BLaER1 treated with 17β-estradiol and CSF1 and Interleukin-3, amounts not matched to agents 10 nM and 100 nM (cell line): ENCODE data around the gene MED13.
"Not testable (repeated sequence)": the region's sequence is repeated elsewhere in the genome, so short reads cannot be mapped to it uniquely, and the experiment has no call there.

ENCODE experiments used
- H3K27ac ChIP-seq, 11 experiments: shearing (Covaris generic); formaldehyde crosslinking; 2 replicates each; pipeline ENCODE4 v1.8.1; 2022
- H3K27me3 ChIP-seq, 11 experiments: shearing (Covaris generic); formaldehyde crosslinking; 2 replicates each; pipeline ENCODE4 v1.8.1; 2022
- H3K36me3 ChIP-seq, 11 experiments: shearing (Covaris generic); formaldehyde crosslinking; 2 replicates each; pipeline ENCODE4 v1.8.1; 2022
- H3K4me1 ChIP-seq, 10 experiments: shearing (Covaris generic); formaldehyde crosslinking; 2 replicates each; pipeline ENCODE4 v1.8.1; 2022
- H3K4me2 ChIP-seq, 11 experiments: shearing (Covaris generic); formaldehyde crosslinking; 2 replicates each; pipeline ENCODE4 v1.8.1; 2022
- H3K4me3 ChIP-seq, 10 experiments: shearing (Covaris generic); formaldehyde crosslinking; 2 replicates each; pipeline ENCODE4 v1.8.1; 2022
- H3K9ac ChIP-seq, 11 experiments: shearing (Covaris generic); formaldehyde crosslinking; 2 replicates each; pipeline ENCODE4 v1.8.1; 2022
- H3K9me3 ChIP-seq, 11 experiments: shearing (Covaris generic); formaldehyde crosslinking; replicated peaks in 1 of 11; 2 replicates each; pipeline ENCODE4 v1.8.1; 2022
- H4K20me1 ChIP-seq, 11 experiments: shearing (Covaris generic); formaldehyde crosslinking; 2 replicates each; pipeline ENCODE4 v1.8.1; 2022
- Cebpa-rat ChIP-seq, 11 experiments: shearing (Covaris generic); IDR thresholded peaks; 2 replicates each; pipeline ENCODE4 v1.8.1; 2022

MED13 gene

GRCh38 chr17:62032480-62032879 is 32.6 kb downstream of the MED13 start:
- H3K9me3 ChIP-seq = 0 out of 22 replicates have a peak, but pooled peaks cover 0 to 4% (median 0%) of the 10 kb centered on the region in 11 experiments
- no peaks in the 10 kb centered on the region for H3K27me3 ChIP-seq
- no peak overlapping the region for H3K4me2 ChIP-seq
- no peaks in the 10 kb centered on the region for H3K4me1 ChIP-seq
- H3K4me3 ChIP-seq = no peak overlapping the region
- H3K36me3 ChIP-seq = peaks cover 90 to 100% (median 97%) of the 10 kb centered on the region in 11 experiments
- H3K27ac ChIP-seq = no peak overlapping the region
- no peak overlapping the region for H3K9ac ChIP-seq
- TF ChIP-seq Cebpa-rat (IDR thresholded peaks at IDR 0.05) = no peak
- peaks cover 24 to 95% (median 76%) of the 10 kb centered on the region in 11 experiments; a peak in 21 of 22 replicates for H4K20me1 ChIP-seq

DNA sequence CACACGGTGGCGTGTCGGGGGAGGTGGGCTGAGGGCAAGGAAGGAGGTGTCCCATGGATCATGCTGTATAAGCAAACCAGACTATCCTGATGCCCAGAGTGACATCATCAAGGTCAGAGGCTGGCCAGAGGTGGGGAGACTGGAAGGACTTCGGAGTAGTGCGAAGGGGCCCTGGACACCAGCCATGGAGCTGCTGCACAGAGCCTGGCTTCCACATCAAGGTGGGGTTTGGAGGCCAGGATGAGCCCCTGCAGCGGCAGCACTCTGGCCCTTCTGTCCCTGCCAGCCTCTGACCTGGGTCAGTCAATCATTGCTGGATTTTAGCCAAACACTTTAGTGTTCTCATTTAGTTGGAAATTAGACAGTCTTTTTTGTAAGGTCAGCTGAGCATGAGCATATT is 34.8 kb downstream of the MED13 start:
- Histone ChIP-seq H3K36me3 (peaks cover 98 to 100% (median 100%) of the 10 kb centered on the region in 11 experiments), H4K20me1 (peaks cover 27 to 95% (median 75%) of the 10 kb centered on the region in 11 experiments; a peak in 21 of 22 replicates), H3K4me2 (no peak overlapping the region), H3K4me3 (no peak overlapping the region), H3K9me3 (0 out of 22 replicates have a peak, but pooled peaks cover 0 to 4% (median 0%) of the 10 kb centered on the region in 11 experiments), H3K4me1 (no peaks in the 10 kb centered on the region), H3K27ac (no peak overlapping the region), H3K27me3 (no peaks in the 10 kb centered on the region), H3K9ac (no peak overlapping the region)
- TF ChIP-seq Cebpa-rat (IDR thresholded peaks at IDR 0.05) = no peak

GRCh38 chr17:62024866-62025265 is 40.2 kb downstream of the MED13 start:
- Histone ChIP-seq H3K9ac (no peak overlapping the region), H3K27me3 (no peaks in the 10 kb centered on the region), H3K4me2 (no peak overlapping the region), H3K36me3 (peaks cover 87 to 94% (median 89%) of the 10 kb centered on the region in 11 experiments), H3K4me3 (no peak overlapping the region), H4K20me1 (peaks cover 22 to 83% (median 47%) of the 10 kb centered on the region in 11 experiments; a peak in 21 of 22 replicates), H3K4me1 (no peaks in the 10 kb centered on the region), H3K9me3 (0 out of 22 replicates have a peak, but pooled peaks cover 0 to 4% (median 0%) of the 10 kb centered on the region in 11 experiments), H3K27ac (no peak overlapping the region)
- no peak for TF ChIP-seq Cebpa-rat (IDR thresholded peaks at IDR 0.05)

- H4K20me1 ChIP-seq = peaks cover 9 to 81% (median 32%) of the 10 kb centered on the region in 11 experiments; a peak in 17 of 22 replicates
- no peaks in the 10 kb centered on the region for H3K9me3 ChIP-seq
- H3K36me3 ChIP-seq = peaks cover 80 to 90% (median 84%) of the 10 kb centered on the region in 11 experiments
- no peak overlapping the region for H3K9ac ChIP-seq
- H3K27ac ChIP-seq = no peak overlapping the region
- no peaks in the 10 kb centered on the region for H3K4me1 ChIP-seq
- H3K27me3 ChIP-seq = no peaks in the 10 kb centered on the region
- TF ChIP-seq Cebpa-rat (IDR thresholded peaks at IDR 0.05) = no peak
- H3K4me2 ChIP-seq = no peak overlapping the region
- H3K4me3 ChIP-seq = no peak overlapping the region
Observed at GRCh38 chr17:62017912-62018311, 47.2 kb downstream of the MED13 start.

- peaks cover 80 to 90% (median 84%) of the 10 kb centered on the region in 11 experiments for H3K36me3 ChIP-seq
- H3K9ac ChIP-seq = no peak overlapping the region
- no peaks in the 10 kb centered on the region for H3K4me1 ChIP-seq
- no peak overlapping the region for H3K4me2 ChIP-seq
- H4K20me1 ChIP-seq = peaks cover 9 to 81% (median 31%) of the 10 kb centered on the region in 11 experiments; a peak in 16 of 22 replicates
- no peaks in the 10 kb centered on the region for H3K27me3 ChIP-seq
- no peaks in the 10 kb centered on the region for H3K9me3 ChIP-seq
- H3K27ac ChIP-seq = no peak overlapping the region
- H3K4me3 ChIP-seq = no peak overlapping the region
- TF ChIP-seq Cebpa-rat (IDR thresholded peaks at IDR 0.05) = no peak
Observed at GRCh38 chr17:62017496-62017895, 47.6 kb downstream of the MED13 start.

DNA sequence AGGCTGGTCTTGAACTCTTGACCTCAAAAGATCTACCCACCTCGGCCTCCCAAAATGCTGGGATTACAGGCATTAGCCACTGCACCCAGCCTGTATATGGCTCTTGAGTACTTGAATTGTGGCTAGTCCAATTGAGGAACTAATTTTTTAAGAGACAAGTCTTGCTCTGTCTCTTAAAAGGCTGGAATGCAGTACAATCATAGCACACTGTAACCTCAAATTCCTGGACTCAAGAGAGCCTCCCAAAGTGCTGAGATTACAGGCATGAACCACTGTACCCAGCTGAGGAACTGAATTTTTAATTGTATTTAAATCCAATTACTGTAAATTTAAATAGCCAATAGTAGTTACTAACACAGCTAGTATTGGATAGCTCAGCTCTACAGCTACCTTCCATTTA is 50.6 kb downstream of the MED13 start:
- no peaks in the 10 kb centered on the region for H3K9me3 ChIP-seq
- TF ChIP-seq Cebpa-rat (IDR thresholded peaks at IDR 0.05) = no peak
- H3K4me1 ChIP-seq = no peaks in the 10 kb centered on the region
- H3K27me3 ChIP-seq = no peaks in the 10 kb centered on the region
- H3K27ac ChIP-seq = no peak overlapping the region
- H3K4me2 ChIP-seq = no peak overlapping the region
- no peak overlapping the region for H3K4me3 ChIP-seq
- H3K36me3 ChIP-seq = peaks cover 89 to 97% (median 95%) of the 10 kb centered on the region in 11 experiments
- H4K20me1 ChIP-seq = peaks cover 9 to 93% (median 32%) of the 10 kb centered on the region in 11 experiments; a peak in 17 of 22 replicates
- H3K9ac ChIP-seq = no peak overlapping the region

GRCh38 chr17:62009220-62009619 is 55.9 kb downstream of the MED13 start:
- peaks cover 94 to 100% (median 99%) of the 10 kb centered on the region in 11 experiments for H3K36me3 ChIP-seq
- TF ChIP-seq Cebpa-rat (IDR thresholded peaks at IDR 0.05) = no peak
- H3K27me3 ChIP-seq = no peaks in the 10 kb centered on the region
- H3K9me3 ChIP-seq = no peaks in the 10 kb centered on the region
- no peak overlapping the region for H3K9ac ChIP-seq
- H3K4me1 ChIP-seq = peaks cover 0 to 6% (median 0%) of the 10 kb centered on the region in 10 experiments; a peak in 1 of 20 replicates
- no peak overlapping the region for H3K4me3 ChIP-seq
- no peak overlapping the region for H3K27ac ChIP-seq
- no peak overlapping the region for H3K4me2 ChIP-seq
- H4K20me1 ChIP-seq = peaks cover 29 to 99% (median 56%) of the 10 kb centered on the region in 11 experiments; a peak in 19 of 22 replicates

DNA sequence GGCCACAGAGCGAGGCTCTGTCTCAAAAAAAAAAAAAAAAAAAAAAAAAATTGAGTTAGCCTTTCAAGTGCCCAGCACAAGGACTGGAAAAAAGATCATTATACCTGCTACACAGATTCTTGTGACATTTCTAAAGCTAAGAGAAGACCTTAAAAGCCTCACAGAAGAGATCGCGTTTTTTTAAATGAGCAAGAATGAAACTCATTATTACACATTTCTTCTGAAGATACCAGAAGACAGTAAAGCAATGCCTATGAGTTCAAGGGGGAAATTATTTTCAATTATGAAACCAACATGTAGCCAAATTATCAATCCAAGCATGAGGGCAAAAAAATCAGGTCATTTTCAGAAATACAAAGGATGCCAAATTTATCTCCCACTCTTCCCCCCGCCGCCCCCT is 56.8 kb downstream of the MED13 start:
- no peak overlapping the region for H3K4me2 ChIP-seq
- H4K20me1 ChIP-seq = peaks cover 34 to 99% (median 59%) of the 10 kb centered on the region in 11 experiments; a peak in 20 of 22 replicates
- H3K27ac ChIP-seq = no peak overlapping the region
- peaks cover 93 to 100% (median 98%) of the 10 kb centered on the region in 11 experiments for H3K36me3 ChIP-seq
- H3K9ac ChIP-seq = no peak overlapping the region
- no peaks in the 10 kb centered on the region for H3K27me3 ChIP-seq
- peaks cover 0 to 6% (median 0%) of the 10 kb centered on the region in 10 experiments; a peak in 1 of 20 replicates for H3K4me1 ChIP-seq
- H3K9me3 ChIP-seq = no peaks in the 10 kb centered on the region
- TF ChIP-seq Cebpa-rat (IDR thresholded peaks at IDR 0.05) = no peak
- H3K4me3 ChIP-seq = no peak overlapping the region

DNA sequence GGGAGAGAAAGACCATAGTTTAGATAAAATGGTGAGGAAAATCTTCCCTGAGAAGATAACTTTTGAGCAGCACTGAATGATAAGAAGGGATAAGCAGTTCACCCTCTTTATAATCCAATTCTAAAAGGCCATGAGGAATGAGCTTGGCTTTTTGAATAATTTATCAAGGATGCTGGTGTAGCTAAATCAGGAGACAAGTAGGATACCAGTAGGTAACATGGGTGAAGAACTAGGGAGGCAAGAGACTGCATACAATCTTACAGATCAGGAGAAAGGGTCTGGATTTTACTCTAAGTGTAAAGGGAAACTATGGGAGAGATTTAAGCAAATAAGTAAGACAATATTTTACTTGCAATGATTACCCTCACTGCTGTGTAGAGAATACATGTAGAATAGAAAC is 60.7 kb downstream of the MED13 start:
- H3K9me3 ChIP-seq = no peaks in the 10 kb centered on the region
- H3K4me2 ChIP-seq = no peak overlapping the region
- no peaks in the 10 kb centered on the region for H3K27me3 ChIP-seq
- no peak overlapping the region for H3K4me3 ChIP-seq
- H3K4me1 ChIP-seq = peaks cover 0 to 6% (median 0%) of the 10 kb centered on the region in 10 experiments; a peak in 1 of 20 replicates
- no peak for TF ChIP-seq Cebpa-rat (IDR thresholded peaks at IDR 0.05)
- peaks cover 86 to 100% (median 97%) of the 10 kb centered on the region in 11 experiments for H3K36me3 ChIP-seq
- H3K9ac ChIP-seq = no peak overlapping the region
- H4K20me1 ChIP-seq = peaks cover 53 to 100% (median 86%) of the 10 kb centered on the region in 11 experiments; a peak in 20 of 22 replicates
- no peak overlapping the region for H3K27ac ChIP-seq

DNA sequence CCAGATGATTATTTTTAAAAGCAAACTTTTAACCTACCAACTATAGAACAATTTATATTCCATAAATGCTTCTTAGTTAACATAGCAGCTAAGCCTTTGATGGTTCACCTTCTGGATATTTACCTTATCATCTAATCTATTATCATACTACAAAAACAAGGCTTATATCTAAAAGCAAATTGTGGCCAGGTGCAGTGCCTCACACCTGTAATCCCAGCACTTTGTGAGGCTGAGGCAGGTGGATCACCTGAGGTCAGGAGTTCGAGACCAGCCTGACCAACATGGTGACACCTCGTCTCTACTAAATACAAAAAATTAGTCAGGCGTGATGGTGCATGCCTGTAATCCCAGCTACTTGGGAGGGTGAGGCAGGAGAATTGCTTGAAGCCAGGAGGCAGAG is 61.9 kb downstream of the MED13 start:
- not testable (repeated sequence) for H3K4me2 ChIP-seq, H3K4me3 ChIP-seq, H3K27ac ChIP-seq, H3K27me3 ChIP-seq, H3K9me3 ChIP-seq, H3K9ac ChIP-seq, H3K4me1 ChIP-seq
- Histone ChIP-seq H3K36me3 (peaks cover 80 to 99% (median 92%) of the 10 kb centered on the region in 11 experiments), H4K20me1 (peaks cover 53 to 100% (median 86%) of the 10 kb centered on the region in 11 experiments; a peak in 20 of 22 replicates)
